Measurements from ENCODE around the gene CARMIL3.

DNA sequence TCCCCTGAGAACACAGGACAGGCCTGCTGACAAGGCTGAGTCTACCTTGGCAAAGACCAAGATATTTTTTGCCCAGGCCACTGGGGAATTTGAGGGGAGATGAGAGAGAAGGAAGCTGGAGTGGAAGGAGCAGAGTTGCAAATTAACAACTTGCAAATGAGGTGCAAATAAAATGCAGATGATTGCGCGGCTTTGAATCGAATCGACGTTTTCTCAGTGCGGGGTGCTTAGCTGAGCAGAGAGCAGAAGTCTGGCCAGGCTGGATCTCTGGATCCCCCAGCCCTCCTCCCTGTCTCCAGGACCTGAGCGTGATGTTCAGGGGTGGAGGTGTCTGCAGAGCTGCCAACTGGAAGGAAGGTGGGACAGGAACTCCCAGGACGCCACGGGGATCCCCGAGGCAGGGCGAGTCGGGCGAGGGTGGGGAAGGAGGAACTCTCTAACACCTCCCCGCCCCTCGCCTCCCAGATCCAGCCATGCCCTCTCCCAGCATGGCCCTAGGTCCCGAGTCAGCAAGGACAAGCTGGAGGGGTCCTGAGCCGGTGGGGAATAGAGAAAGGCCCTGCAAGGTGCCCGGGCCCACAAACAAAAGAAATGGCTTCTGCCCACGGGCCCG, 527 bp upstream of the CARMIL3 start:
- no peak for TF ChIP-seq POLR2A (IDR thresholded peaks at IDR 0.05)
- TF ChIP-seq, protein P1, sequence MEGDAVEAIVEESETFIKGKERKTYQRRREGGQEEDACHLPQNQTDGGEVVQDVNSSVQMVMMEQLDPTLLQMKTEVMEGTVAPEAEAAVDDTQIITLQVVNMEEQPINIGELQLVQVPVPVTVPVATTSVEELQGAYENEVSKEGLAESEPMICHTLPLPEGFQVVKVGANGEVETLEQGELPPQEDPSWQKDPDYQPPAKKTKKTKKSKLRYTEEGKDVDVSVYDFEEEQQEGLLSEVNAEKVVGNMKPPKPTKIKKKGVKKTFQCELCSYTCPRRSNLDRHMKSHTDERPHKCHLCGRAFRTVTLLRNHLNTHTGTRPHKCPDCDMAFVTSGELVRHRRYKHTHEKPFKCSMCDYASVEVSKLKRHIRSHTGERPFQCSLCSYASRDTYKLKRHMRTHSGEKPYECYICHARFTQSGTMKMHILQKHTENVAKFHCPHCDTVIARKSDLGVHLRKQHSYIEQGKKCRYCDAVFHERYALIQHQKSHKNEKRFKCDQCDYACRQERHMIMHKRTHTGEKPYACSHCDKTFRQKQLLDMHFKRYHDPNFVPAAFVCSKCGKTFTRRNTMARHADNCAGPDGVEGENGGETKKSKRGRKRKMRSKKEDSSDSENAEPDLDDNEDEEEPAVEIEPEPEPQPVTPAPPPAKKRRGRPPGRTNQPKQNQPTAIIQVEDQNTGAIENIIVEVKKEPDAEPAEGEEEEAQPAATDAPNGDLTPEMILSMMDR (IDR thresholded peaks at IDR 0.05): no peak
